Epithelial cell of proximal tubule (primary cell): ENCODE data around the gene TIMM13. TPM values are rescaled to one million over a fixed set of nuclear protein-coding genes. Genes with fewer than 3 reads are reported as not detected.

Experiments
- DNase-seq: peaks from one replicate; pipeline ENCODE4 v3.0.0-alpha.2; 2011; ENCODE audit warnings: low read depth
- H3K4me3 ChIP-seq: 2 replicates; pipeline ENCODE4 v1.5.1; 2011; ENCODE audit warnings: low read depth, mild to moderate bottlenecking, low read length
- total RNA-seq: library from RNA; depleted of rRNA; stranded (reverse); fragments of >200 nt; gene quantifications from 2 replicates; pipeline ENCODE4 v1.2.3, GENCODE V29; 2015
- TF ChIP-seq, protein P1 (sequence below): conservative IDR thresholded peaks from 2 replicates; pipeline ENCODE4 v1.5.1; 2012; ENCODE audit warnings: low read depth, mild to moderate bottlenecking, low read length

The TIMM13 gene
- total RNA-seq, 1 donor from 2014 or later: 100 TPM

DNA sequence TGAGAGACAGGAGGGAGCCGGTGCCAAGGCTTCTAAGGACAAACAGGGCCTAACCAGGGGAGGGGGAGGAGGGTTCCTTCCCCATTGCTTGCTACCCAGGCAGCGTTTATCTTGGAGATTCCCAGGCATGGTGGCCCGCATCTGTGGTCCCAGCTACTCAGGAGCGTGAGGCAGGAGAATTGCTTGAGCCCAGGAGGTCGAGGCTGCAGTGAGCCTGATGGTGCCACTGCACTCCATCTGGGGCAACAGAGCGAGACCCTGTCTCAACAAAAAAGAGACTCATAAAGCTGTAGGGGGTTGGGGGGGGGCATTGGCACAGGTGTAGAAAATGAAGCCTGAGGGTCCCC, 11.4 kb downstream of the TIMM13 start:
- no peak overlapping the region for H3K4me3 ChIP-seq
- DNase-seq: no peak
- TF ChIP-seq, protein P1, sequence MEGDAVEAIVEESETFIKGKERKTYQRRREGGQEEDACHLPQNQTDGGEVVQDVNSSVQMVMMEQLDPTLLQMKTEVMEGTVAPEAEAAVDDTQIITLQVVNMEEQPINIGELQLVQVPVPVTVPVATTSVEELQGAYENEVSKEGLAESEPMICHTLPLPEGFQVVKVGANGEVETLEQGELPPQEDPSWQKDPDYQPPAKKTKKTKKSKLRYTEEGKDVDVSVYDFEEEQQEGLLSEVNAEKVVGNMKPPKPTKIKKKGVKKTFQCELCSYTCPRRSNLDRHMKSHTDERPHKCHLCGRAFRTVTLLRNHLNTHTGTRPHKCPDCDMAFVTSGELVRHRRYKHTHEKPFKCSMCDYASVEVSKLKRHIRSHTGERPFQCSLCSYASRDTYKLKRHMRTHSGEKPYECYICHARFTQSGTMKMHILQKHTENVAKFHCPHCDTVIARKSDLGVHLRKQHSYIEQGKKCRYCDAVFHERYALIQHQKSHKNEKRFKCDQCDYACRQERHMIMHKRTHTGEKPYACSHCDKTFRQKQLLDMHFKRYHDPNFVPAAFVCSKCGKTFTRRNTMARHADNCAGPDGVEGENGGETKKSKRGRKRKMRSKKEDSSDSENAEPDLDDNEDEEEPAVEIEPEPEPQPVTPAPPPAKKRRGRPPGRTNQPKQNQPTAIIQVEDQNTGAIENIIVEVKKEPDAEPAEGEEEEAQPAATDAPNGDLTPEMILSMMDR: no peak

DNA sequence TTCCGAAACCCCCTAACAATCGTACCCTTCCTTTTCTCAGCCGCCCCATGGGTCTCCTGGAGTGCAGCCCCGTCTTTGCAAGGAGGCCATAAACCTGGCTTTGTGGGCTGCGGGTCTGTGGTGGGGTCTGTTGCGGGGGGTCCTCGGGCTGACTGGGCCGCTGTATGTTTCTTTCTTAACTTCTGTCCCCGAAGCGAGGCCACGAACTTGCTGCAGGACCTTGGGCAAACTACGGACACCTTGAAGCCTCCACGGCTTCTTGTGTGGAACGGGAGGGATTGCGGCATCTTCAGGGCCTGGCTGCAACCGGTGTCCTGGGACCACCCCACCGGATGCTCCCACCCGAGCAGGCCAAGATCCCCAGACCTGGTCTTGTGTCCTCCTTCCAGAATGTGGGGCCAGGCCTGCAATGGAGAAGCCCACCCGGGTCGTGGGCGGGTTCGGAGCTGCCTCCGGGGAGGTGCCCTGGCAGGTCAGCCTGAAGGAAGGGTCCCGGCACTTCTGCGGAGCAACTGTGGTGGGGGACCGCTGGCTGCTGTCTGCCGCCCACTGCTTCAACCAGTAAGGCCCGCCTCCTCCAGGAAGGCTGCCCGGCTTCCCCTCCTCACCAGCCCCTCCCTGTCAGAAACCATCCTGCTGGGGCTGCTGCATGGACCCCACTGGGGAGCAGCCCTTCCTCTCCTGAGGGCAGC, 12.0 kb downstream of the TIMM13 start:
- no peak for DNase-seq
- no peak overlapping the region for H3K4me3 ChIP-seq
- TF ChIP-seq, protein P1: no peak

DNA sequence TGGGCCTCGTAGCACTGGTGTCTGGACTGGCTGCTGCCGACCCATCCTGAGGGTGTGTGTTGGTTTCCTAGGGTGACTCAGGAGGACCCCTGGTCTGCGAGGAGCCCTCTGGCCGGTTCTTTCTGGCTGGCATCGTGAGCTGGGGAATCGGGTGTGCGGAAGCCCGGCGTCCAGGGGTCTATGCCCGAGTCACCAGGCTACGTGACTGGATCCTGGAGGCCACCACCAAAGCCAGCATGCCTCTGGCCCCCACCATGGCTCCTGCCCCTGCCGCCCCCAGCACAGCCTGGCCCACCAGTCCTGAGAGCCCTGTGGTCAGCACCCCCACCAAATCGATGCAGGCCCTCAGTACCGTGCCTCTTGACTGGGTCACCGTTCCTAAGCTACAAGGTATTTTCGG, 13.8 kb downstream of the TIMM13 start:
- TF ChIP-seq, protein P1: no peak
- DNase-seq: no peak
- H3K4me3 ChIP-seq: no peak overlapping the region

DNA sequence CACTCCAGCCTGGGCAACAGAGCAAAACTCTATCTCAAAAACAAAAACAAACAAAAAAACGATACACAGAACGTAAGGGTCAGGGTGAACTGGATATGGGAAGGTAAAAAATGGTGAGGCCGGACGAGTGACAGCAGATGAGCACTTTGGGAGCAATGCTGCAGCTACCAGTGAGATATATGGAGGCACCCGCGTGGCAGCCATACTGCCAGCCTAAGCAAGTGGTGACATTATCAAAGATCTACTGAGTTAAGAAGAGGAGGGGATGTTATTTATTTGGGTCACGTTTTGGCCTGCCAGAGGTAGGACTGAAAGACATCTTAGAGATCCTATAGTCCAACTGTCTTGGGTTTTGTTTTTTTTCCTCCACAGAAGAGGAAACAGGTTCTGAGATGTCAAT, 14.2 kb downstream of the TIMM13 start:
- H3K4me3 ChIP-seq: no peak overlapping the region
- TF ChIP-seq, protein P1: no peak
- DNase-seq: no peak

DNA sequence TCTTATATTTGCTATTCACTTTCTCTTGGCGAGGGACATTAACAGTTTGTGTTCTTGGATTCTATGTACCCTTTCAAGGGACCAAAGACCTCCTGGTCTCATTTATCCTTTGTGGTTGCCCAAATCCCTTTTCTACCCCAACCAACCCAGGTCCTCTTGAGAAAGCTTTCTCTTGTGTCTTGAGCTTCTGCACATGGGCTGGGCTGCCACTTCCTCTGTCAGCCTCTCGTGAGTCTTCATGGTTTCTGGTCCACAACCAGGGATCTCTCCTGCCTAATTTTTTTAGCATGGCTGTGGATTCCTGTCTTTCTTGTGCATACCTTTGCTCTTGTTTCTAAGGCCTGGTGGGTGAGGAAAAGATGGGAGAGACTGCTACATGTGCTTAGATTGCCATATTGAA, 14.9 kb downstream of the TIMM13 start:
- no peak overlapping the region for H3K4me3 ChIP-seq
- TF ChIP-seq, protein P1: no peak
- no peak for DNase-seq

DNA sequence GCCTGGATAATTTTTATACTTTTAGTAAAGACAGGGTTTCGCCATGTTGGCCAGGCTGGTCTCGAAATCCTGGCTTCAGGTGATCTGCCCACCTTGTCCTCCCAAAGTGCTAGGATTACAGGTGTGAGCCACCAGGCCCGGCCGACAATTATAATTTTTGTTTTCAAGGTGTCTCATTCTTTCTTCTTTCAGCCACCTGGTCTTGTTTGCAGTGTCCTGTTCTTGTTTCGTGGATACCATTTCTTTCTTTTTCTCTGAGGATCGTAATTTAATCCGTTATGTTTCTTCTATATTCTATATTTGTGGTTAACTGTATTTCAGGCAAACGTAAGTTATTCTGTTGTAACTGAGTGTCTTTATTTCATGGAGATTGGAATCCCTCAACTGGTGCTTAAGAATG, 15.7 kb downstream of the TIMM13 start:
- TF ChIP-seq, protein P1: no peak
- no peak for DNase-seq
- no peak overlapping the region for H3K4me3 ChIP-seq

DNA sequence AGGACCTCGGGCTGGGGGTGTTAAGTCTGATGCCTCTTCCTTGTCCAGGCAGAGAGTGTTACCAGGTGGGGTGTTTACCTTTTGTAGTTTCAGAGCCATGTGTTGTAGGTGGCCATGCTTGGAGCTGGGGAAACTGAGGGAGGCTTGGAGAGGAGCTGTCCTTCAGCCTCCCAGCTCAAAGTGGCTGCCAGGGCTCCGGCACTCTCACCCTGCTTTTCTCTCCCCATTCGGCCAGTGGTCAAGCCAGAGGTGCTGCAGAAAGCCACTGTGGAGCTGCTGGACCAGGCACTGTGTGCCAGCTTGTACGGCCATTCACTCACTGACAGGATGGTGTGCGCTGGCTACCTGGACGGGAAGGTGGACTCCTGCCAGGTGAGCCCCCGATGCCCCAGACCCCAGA, 17.4 kb downstream of the TIMM13 start:
- TF ChIP-seq, protein P1: no peak
- H3K4me3 ChIP-seq: no peak overlapping the region
- DNase-seq: no peak
